OCI-LY3 (cell line): ENCODE measurements around the gene C1orf87.

Source experiments
- H2AFZ ChIP-seq: fragments of 200-600, 300-600 bp; shearing (Covaris generic); 2 replicates; pipeline ENCODE4 v1.6.0; 2014; ENCODE audit warnings: antibody characterized with exemption, low read depth, low read length
- H3K27ac ChIP-seq: fragments of 200-600, 300-600 bp; sonication (generic); 2 replicates; pipeline ENCODE4 v1.5.1; 2014; ENCODE audit warnings: mild to moderate bottlenecking, low read length, moderate library complexity, mixed read lengths
- H3K27me3 ChIP-seq: fragments of 200-600, 300-600 bp; sonication (generic); 2 replicates; pipeline ENCODE4 v1.6.1; 2014; ENCODE audit warnings: low read depth, low read length, mixed read lengths
- H3K36me3 ChIP-seq: fragments of 200-600, 300-600 bp; sonication (generic); replicated peaks from 2 replicates; pipeline ENCODE3; 2014; ENCODE audit warnings: low read depth, low read length, mixed read lengths
- H3K4me1 ChIP-seq: fragments of 300-600, 200-600 bp; sonication (generic); 2 replicates; pipeline ENCODE4 v1.6.1; 2014; ENCODE audit warnings: low read length, mixed read lengths
- H3K4me2 ChIP-seq: fragments of 200-600, 300-600 bp; sonication (generic); 2 replicates; pipeline ENCODE4 v1.6.1; 2014; ENCODE audit warnings: low read length, mixed read lengths
- H3K4me3 ChIP-seq: fragments of 300-600, 200-600 bp; sonication (generic); 2 replicates; pipeline ENCODE4 v1.5.1; 2014; ENCODE audit warnings: antibody characterized with exemption, mild to moderate bottlenecking, low read length, moderate library complexity
- H3K79me2 ChIP-seq: fragments of 300-600, 200-600 bp; shearing (Covaris generic); 2 replicates; pipeline ENCODE4 v1.6.1; 2014; ENCODE audit warnings: mild to moderate bottlenecking, low read length, mixed read lengths
- H3K9ac ChIP-seq: fragments of 300-600, 200-600 bp; shearing (Covaris generic); 2 replicates; pipeline ENCODE4 v1.6.0; 2014; ENCODE audit warnings: mild to moderate bottlenecking, low read length, moderate library complexity
- H3K9me3 ChIP-seq: fragments of 200-600, 300-600 bp; shearing (Covaris generic); 2 replicates; pipeline ENCODE4 v1.6.1; 2014; ENCODE audit warnings: low read length, mixed read lengths; ENCODE audit not compliant: insufficient read depth
- H4K20me1 ChIP-seq: fragments of 200-600, 300-600 bp; sonication (generic); 2 replicates; pipeline ENCODE4 v1.6.1; 2016; ENCODE audit warnings: low read length, mixed read lengths; ENCODE audit not compliant: insufficient read depth
- EZH2phosphoT487 ChIP-seq: fragments of 200-600 bp; shearing (Covaris generic); IDR thresholded peaks from 2 replicates; pipeline ENCODE4 v1.6.1; 2018; ENCODE audit warnings: antibody characterized with exemption, mixed run types, low read depth
- TF ChIP-seq, protein P1 (sequence below): fragments of 200-600, 300-600 bp; sonication (generic); IDR thresholded peaks from 2 replicates; pipeline ENCODE4 v1.5.1; 2014; ENCODE audit warnings: antibody characterized with exemption, low read length, low read depth

C1orf87 gene

DNA sequence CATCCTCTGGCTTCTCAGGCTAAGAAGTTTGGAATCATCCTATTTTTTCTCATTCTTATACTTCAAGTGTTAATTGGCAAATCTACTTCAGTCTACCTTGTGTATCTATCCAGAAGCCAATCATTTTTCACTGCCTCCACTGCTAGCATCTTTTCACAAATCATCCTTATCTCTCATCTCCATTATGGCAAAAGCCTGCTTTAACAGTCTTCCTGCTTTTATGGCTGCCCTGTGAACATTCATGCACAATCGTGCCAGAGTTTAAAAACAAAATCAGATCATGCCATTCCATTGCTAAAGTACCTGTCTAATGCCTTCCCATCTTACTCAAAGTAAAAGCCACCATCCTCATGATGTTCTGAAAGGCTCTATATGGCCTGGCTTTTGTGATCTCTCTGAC is 127.8 kb downstream of the C1orf87 start:
- Histone ChIP-seq H3K4me1 (peaks cover 5% of the 10 kb centered on the region; the same call in 1 of the 2 replicates), H3K9me3 (no peaks in the 10 kb centered on the region), H3K27me3 (no peaks in the 10 kb centered on the region), H3K4me3 (no peak overlapping the region), H3K9ac (no peak overlapping the region), H3K36me3 (no peaks in the 10 kb centered on the region), H3K27ac (no peak overlapping the region), H3K79me2 (no peaks in the 10 kb centered on the region), H4K20me1 (no peaks in the 10 kb centered on the region), H3K4me2 (no peak overlapping the region), H2AFZ (no peak overlapping the region)
- TF ChIP-seq, protein P1, sequence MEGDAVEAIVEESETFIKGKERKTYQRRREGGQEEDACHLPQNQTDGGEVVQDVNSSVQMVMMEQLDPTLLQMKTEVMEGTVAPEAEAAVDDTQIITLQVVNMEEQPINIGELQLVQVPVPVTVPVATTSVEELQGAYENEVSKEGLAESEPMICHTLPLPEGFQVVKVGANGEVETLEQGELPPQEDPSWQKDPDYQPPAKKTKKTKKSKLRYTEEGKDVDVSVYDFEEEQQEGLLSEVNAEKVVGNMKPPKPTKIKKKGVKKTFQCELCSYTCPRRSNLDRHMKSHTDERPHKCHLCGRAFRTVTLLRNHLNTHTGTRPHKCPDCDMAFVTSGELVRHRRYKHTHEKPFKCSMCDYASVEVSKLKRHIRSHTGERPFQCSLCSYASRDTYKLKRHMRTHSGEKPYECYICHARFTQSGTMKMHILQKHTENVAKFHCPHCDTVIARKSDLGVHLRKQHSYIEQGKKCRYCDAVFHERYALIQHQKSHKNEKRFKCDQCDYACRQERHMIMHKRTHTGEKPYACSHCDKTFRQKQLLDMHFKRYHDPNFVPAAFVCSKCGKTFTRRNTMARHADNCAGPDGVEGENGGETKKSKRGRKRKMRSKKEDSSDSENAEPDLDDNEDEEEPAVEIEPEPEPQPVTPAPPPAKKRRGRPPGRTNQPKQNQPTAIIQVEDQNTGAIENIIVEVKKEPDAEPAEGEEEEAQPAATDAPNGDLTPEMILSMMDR, result no peak
- TF ChIP-seq EZH2phosphoT487, result no peak
